Lung microvascular endothelial cell (primary cell): ENCODE data around the gene TANGO6. TPM values are rescaled to one million over a fixed set of nuclear protein-coding genes. Genes with fewer than 3 reads are reported as not detected.
"Not testable (repeated sequence)": the region's sequence is repeated elsewhere in the genome, so short reads cannot be mapped to it uniquely, and the experiment has no call there.

Experiments used
- DNase-seq, 2 donors: peaks; one replicate each; pipeline versions ENCODE4 v3.0.0 to v3.0.0-alpha.2; 2010; ENCODE audit warnings: low read depth in 2 of 2
- total RNA-seq: library from RNA; depleted of rRNA; stranded (reverse); fragments of >200 nt; gene quantifications from 2 replicates; pipeline ENCODE4 v1.2.1, GENCODE V29; 2014

TANGO6 gene
- total RNA-seq, 1 donor from 2014 or later = 17.1 TPM

GRCh38 chr16:69049603-69050375 lies 206.5 kb downstream of the TANGO6 start:
- DNase-seq = no peak

DNA sequence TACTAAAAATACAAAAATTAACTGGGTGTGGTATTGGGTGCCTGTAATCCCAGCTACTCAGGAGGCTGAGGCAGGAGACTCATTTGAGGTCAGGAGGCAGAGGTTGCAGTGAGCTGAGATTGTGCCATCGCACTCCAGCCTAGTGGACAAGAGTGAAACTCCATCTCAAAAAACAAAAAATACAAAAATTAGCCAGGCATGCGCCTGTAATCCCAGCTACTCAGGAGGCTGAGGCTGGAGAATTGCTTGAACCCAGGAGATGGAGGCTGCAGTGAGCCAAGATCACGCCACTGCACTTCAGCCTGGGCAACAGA lies 208.1 kb downstream of the TANGO6 start:
- not testable (repeated sequence) for DNase-seq

DNA sequence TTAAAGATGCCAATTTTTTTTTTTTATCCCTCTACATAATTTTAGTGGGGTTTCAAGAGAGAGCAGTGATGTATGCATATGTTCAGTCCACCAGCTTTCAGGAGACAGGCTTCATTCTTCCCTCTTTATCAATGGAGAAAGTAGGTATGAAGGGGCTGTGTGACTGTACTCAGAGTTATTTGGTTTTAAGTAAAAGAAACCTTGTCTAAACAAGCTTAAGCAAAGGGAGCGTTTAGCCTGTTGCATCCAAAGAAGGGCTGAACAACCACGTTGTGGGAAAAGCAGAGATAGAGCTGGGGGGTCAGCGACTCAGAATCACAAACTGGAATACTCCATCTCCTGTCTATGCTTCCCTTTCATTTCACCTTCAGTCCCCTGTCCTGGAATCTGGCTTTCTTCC lies 211.7 kb downstream of the TANGO6 start:
- no peak for DNase-seq

DNA sequence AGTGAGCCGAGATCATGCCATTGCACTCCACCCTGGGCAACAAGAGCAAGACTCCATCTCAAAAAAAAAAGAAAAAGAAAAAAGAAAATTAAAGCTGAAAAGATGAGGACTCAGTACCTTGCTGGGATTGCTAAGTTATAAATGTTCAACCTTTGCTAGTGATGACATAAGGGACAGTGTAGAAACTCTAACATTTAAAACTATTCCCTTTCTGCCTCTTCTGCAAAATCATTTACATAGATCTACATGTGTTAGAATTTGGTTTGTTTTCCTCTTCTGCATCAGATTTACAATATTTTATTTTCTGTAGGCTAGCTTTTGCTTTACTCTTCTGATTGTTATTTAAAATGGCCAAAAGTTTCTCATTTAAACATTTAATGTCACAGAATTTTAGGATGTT lies 212.6 kb downstream of the TANGO6 start:
- no peak for DNase-seq

GRCh38 chr16:69056421-69056820 lies 213.1 kb downstream of the TANGO6 start:
- no peak for DNase-seq

- peak; percentile 77 to 88 for DNase-seq
Observed at GRCh38 chr16:69057400-69058378, 214.4 kb downstream of the TANGO6 start.

DNA sequence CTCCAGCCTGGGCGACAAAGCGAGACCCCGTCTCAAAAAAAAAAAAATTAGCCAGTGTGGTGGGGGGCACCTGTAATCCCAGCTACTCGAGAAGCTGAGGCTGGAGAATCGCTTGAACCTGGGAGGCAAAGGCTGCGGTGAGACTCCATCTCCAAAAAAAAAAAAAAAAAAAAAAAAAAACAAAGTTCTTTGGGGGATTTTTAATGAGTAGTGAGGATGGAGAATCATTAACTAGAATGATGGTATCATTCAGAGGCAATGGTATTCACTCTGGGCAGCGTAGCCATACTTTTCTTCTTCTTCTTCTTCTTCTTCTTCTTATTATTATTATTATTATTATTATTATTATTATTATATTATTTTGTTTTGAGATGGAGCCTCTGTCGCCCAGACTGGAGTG lies 220.2 kb downstream of the TANGO6 start:
- DNase-seq = not testable (repeated sequence)

DNA sequence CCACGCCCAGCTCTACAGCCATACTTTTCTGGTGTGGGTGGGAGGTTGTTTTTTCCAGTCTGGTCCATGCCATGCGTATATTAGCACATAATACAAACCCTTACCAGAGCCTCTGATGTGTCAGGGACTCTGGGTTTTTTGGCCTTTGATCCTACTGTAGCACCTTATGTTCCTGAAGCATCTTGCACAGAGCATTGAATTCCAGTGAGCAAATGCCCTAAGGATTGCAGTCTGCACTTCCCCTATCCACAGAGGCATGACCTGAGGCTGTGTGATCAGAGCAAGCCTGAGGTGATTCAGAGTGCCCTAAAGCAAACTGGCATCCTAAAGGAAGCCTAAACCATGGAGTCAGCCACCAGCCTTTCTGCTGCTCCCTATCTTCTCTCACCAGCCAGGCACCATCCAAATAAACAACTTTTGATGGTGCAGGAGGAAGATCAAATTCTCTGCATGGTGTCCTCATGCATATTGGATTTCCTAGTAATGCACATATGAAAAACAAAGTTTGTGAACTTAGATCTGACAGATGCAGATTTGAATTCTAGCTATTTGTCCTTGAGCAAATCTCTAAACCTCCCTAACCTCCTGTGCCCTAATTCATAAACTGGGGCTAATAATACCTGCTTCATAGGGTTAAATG lies 220.9 kb downstream of the TANGO6 start:
- DNase-seq = no peak

GRCh38 chr16:69064764-69065313 lies 221.5 kb downstream of the TANGO6 start:
- DNase-seq = no peak

- no peak for DNase-seq
Observed at GRCh38 chr16:69069504-69069903, 226.2 kb downstream of the TANGO6 start.

DNA sequence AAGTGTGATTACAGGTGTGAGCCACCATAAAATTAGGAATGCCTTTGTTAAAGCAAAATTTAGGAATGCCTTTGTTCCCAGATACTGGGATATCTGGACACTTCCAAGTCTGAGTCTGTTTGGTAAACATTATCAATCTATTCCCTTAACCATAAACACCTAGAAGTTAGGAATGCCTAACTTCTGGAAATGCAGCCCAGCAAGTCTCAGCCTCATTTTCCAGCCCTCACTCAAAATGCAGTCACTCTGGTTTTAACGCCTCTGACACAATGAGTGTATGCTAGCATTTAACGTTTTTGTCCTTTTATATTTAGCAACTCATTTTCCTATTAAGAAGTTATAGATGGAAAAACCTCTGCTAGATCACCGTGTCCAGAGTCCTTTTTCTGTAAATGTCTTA lies 227.7 kb downstream of the TANGO6 start:
- DNase-seq = no peak

DNA sequence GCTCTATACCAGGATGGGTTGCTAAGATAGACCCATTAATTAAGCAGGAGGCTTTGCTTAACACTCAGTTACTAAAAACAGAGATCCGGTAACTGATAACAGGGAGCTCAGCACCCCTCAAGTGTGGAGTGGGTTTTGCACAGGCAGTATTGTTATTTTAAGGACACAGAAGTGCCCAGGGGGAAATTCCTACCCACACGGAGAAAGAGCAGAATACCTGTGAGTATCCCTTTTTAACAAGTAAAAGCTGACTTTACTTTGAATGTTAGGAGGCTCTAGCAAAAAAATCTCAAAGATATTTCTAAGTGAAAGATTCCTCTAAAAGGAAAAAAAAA lies 229.3 kb downstream of the TANGO6 start:
- DNase-seq = no peak

DNA sequence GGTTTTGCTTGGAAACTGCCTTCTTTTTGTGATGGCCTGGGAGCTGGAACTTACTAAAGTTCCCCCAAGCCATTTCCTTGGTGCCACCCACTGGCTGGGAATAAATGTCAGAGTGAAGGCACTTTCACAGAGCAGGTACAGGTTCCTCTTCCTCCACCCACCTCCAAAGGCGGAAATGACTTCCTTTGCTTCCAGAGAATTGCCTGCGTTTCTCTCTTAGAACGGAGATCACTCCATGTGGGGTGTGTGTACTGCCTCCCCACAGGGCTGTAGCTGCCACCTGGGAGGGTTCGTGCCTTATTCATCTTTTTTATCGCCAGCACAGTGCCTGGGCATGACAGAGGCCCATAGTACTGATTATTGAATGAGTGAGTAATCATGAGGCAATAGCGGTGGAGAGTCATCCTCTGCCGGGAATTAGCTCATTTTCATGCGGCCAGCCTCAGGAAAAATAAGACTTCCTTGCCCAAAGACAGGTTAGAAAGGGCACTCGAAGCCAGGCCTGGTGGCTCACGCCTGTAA lies 229.9 kb downstream of the TANGO6 start:
- peak in 1 of 2 donors; percentile 82 for DNase-seq

DNA sequence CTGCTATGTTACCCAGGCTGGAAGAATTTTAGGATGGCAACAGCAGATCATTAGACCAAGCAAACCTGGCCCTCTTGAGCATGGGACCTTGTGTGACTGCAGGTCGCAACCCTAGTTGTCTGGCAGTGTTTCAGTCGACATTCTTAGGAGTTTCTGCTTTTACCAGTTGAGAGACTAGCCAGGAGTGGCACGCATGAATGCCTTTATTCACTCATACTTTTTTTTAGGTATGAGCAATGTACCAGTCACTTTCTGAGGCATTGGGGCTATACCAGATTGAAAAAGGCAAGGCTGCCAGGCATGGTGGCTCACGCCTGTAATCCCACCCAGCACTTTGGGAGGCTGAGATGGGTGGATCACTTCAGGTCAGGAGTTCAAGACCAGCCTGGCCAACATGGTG lies 233.9 kb downstream of the TANGO6 start:
- DNase-seq = no peak

- DNase-seq = no peak
Observed at GRCh38 chr16:69078073-69078472, 234.7 kb downstream of the TANGO6 start.

DNA sequence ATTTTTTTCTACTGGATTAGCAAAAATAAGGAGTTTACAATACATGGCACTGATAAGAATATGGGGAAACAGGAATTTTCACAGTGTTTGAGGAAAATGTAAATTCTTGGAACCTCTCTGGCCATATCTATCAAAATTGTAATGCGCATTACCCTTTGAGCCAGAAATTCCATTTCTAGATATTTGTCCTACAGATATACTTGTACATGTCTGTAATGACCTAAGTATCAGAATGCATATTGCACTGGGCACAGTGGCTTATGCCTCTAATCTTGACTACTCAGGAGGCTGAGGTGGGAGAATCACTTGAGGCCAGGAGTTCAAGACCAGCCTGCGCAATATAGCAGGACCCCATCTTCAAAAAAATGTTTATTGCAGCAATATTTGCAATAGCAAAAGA lies 236.4 kb downstream of the TANGO6 start:
- DNase-seq = no peak

DNA sequence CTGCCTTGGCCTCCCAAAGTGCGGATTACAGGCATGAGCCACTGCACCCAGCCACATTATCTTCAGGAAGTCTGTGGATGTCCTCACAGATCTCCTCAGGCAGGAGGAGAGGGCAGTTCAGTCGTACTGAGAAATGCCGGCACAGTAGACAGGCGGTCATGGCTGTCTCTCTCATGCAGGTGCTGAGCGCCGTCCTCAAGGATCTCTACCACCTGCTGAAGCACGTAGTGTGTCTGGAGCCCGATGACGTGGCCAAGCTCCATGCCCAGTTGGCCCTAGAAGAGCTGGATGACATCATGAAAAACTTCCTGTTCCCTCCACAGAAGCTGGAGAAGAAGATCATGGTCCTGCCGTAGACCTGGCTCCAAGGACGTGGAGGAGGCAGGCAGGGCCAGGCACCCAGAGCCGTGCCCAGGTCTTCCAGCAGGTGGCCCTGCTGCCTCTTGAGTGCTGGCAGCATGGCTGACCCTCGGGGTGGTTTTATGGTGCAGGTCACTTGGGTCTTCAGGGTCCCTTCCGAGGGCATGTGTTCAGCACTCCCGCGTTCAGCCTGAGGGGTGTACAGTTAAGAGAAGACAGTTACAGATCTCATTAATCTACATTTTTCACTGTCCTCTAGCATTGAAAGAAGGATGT lies 240.1 kb downstream of the TANGO6 start:
- no peak for DNase-seq

GRCh38 chr16:69084289-69084688 lies 241.0 kb downstream of the TANGO6 start:
- DNase-seq = peak; percentile 24 to 47

GRCh38 chr16:69085032-69085695 lies 241.8 kb downstream of the TANGO6 start:
- no peak for DNase-seq

GRCh38 chr16:69087161-69087581 lies 243.8 kb downstream of the TANGO6 start:
- peak in 1 of 2 donors; percentile 11 for DNase-seq

GRCh38 chr16:69088684-69089083 lies 245.4 kb downstream of the TANGO6 start:
- no peak for DNase-seq
